ENCODE data around the gene DNAJC3.
"Not testable (repeated sequence)": the region's sequence is repeated elsewhere in the genome, so short reads cannot be mapped to it uniquely, and the experiment has no call there.

DNAJC3 gene

GRCh38 chr13:95754069-95754468 lies 77.1 kb downstream of the DNAJC3 start:
- Histone ChIP-seq H3K36me3 (ENCODE audit: control insufficient read depth, insufficient read depth, low read length) (no peaks in the 10 kb centered on the region), H3K9ac (ENCODE audit: low read depth, low read length) (no peak overlapping the region), H3K4me1 (ENCODE audit: control insufficient read depth, insufficient read depth, low read length) (no peaks in the 10 kb centered on the region), H3K27me3 (ENCODE audit: control insufficient read depth, insufficient read depth, low read length) (no peaks in the 10 kb centered on the region), H3K4me3 (ENCODE audit: low read depth, low read length) (no peak overlapping the region), H3K9me3 (ENCODE audit: control insufficient read depth, insufficient read depth, low read length) (no peaks in the 10 kb centered on the region)

- H3K9ac ChIP-seq (ENCODE audit: low read depth, low read length), result no peak overlapping the region
- H3K9me3 ChIP-seq (ENCODE audit: control insufficient read depth, insufficient read depth, low read length), result no peaks in the 10 kb centered on the region
- no peak overlapping the region for H3K4me3 ChIP-seq (ENCODE audit: low read depth, low read length)
- H3K4me1 ChIP-seq (ENCODE audit: control insufficient read depth, insufficient read depth, low read length), result no peaks in the 10 kb centered on the region
- H3K36me3 ChIP-seq (ENCODE audit: control insufficient read depth, insufficient read depth, low read length), result no peaks in the 10 kb centered on the region
- H3K27me3 ChIP-seq (ENCODE audit: control insufficient read depth, insufficient read depth, low read length), result no peaks in the 10 kb centered on the region
Observed at GRCh38 chr13:95756072-95756471, 79.1 kb downstream of the DNAJC3 start.

GRCh38 chr13:95762626-95763025 lies 85.7 kb downstream of the DNAJC3 start:
- not testable (repeated sequence) for H3K4me1 ChIP-seq (ENCODE audit: control insufficient read depth, insufficient read depth, low read length); H3K9ac ChIP-seq (ENCODE audit: low read depth, low read length); H3K4me3 ChIP-seq (ENCODE audit: low read depth, low read length); H3K27me3 ChIP-seq (ENCODE audit: control insufficient read depth, insufficient read depth, low read length); H3K36me3 ChIP-seq (ENCODE audit: control insufficient read depth, insufficient read depth, low read length); H3K9me3 ChIP-seq (ENCODE audit: control insufficient read depth, insufficient read depth, low read length)

- Histone ChIP-seq H3K36me3 (ENCODE audit: control insufficient read depth, insufficient read depth, low read length) (peaks cover 2% of the 10 kb centered on the region), H3K9ac (ENCODE audit: low read depth, low read length) (no peak overlapping the region), H3K27me3 (ENCODE audit: control insufficient read depth, insufficient read depth, low read length) (no peaks in the 10 kb centered on the region), H3K4me1 (ENCODE audit: control insufficient read depth, insufficient read depth, low read length) (no peaks in the 10 kb centered on the region), H3K4me3 (ENCODE audit: low read depth, low read length) (no peak overlapping the region), H3K9me3 (ENCODE audit: control insufficient read depth, insufficient read depth, low read length) (no peaks in the 10 kb centered on the region)
Observed at GRCh38 chr13:95763601-95764000, 86.7 kb downstream of the DNAJC3 start.

GRCh38 chr13:95771905-95772304 lies 95.0 kb downstream of the DNAJC3 start:
- H3K9ac ChIP-seq (ENCODE audit: low read depth, low read length), result no peak overlapping the region
- H3K36me3 ChIP-seq (ENCODE audit: control insufficient read depth, insufficient read depth, low read length), result no peaks in the 10 kb centered on the region
- H3K4me3 ChIP-seq (ENCODE audit: low read depth, low read length), result no peak overlapping the region
- no peaks in the 10 kb centered on the region for H3K27me3 ChIP-seq (ENCODE audit: control insufficient read depth, insufficient read depth, low read length)
- H3K9me3 ChIP-seq (ENCODE audit: control insufficient read depth, insufficient read depth, low read length), result no peaks in the 10 kb centered on the region
- no peaks in the 10 kb centered on the region for H3K4me1 ChIP-seq (ENCODE audit: control insufficient read depth, insufficient read depth, low read length)

- Histone ChIP-seq H3K36me3 (ENCODE audit: control insufficient read depth, insufficient read depth, low read length) (no peaks in the 10 kb centered on the region), H3K9me3 (ENCODE audit: control insufficient read depth, insufficient read depth, low read length) (no peaks in the 10 kb centered on the region), H3K27me3 (ENCODE audit: control insufficient read depth, insufficient read depth, low read length) (no peaks in the 10 kb centered on the region), H3K4me1 (ENCODE audit: control insufficient read depth, insufficient read depth, low read length) (no peaks in the 10 kb centered on the region), H3K9ac (ENCODE audit: low read depth, low read length) (no peak overlapping the region), H3K4me3 (ENCODE audit: low read depth, low read length) (no peak overlapping the region)
Observed at GRCh38 chr13:95779522-95779921, 102.6 kb downstream of the DNAJC3 start.

- H3K9me3 ChIP-seq (ENCODE audit: control insufficient read depth, insufficient read depth, low read length), result no peaks in the 10 kb centered on the region
- no peaks in the 10 kb centered on the region for H3K27me3 ChIP-seq (ENCODE audit: control insufficient read depth, insufficient read depth, low read length)
- H3K36me3 ChIP-seq (ENCODE audit: control insufficient read depth, insufficient read depth, low read length), result no peaks in the 10 kb centered on the region
- H3K4me3 ChIP-seq (ENCODE audit: low read depth, low read length), result no peak overlapping the region
- no peaks in the 10 kb centered on the region for H3K4me1 ChIP-seq (ENCODE audit: control insufficient read depth, insufficient read depth, low read length)
- no peak overlapping the region for H3K9ac ChIP-seq (ENCODE audit: low read depth, low read length)
Observed at GRCh38 chr13:95781016-95781415, 104.1 kb downstream of the DNAJC3 start.

GRCh38 chr13:95781940-95782339 lies 105.0 kb downstream of the DNAJC3 start:
- H3K36me3 ChIP-seq (ENCODE audit: control insufficient read depth, insufficient read depth, low read length); H3K9me3 ChIP-seq (ENCODE audit: control insufficient read depth, insufficient read depth, low read length); H3K27me3 ChIP-seq (ENCODE audit: control insufficient read depth, insufficient read depth, low read length); H3K4me3 ChIP-seq (ENCODE audit: low read depth, low read length); H3K4me1 ChIP-seq (ENCODE audit: control insufficient read depth, insufficient read depth, low read length); H3K9ac ChIP-seq (ENCODE audit: low read depth, low read length): not testable (repeated sequence)

GRCh38 chr13:95783747-95784146 lies 106.8 kb downstream of the DNAJC3 start:
- H3K4me1 ChIP-seq (ENCODE audit: control insufficient read depth, insufficient read depth, low read length), result no peaks in the 10 kb centered on the region
- no peaks in the 10 kb centered on the region for H3K36me3 ChIP-seq (ENCODE audit: control insufficient read depth, insufficient read depth, low read length)
- no peaks in the 10 kb centered on the region for H3K27me3 ChIP-seq (ENCODE audit: control insufficient read depth, insufficient read depth, low read length)

GRCh38 chr13:95784161-95784899 lies 107.4 kb downstream of the DNAJC3 start:
- H3K4me3 ChIP-seq (ENCODE audit: low read depth, low read length), result no peak overlapping the region
- no peak overlapping the region for H3K9ac ChIP-seq (ENCODE audit: low read depth, low read length)
- no peaks in the 10 kb centered on the region for H3K9me3 ChIP-seq (ENCODE audit: control insufficient read depth, insufficient read depth, low read length)
- H3K36me3 ChIP-seq (ENCODE audit: control insufficient read depth, insufficient read depth, low read length), result no peaks in the 10 kb centered on the region
- no peaks in the 10 kb centered on the region for H3K4me1 ChIP-seq (ENCODE audit: control insufficient read depth, insufficient read depth, low read length)
- no peaks in the 10 kb centered on the region for H3K27me3 ChIP-seq (ENCODE audit: control insufficient read depth, insufficient read depth, low read length)

More at GRCh38 chr13:95783747-95784146, 106.8 kb downstream of the DNAJC3 start:
- no peak overlapping the region for H3K4me3 ChIP-seq (ENCODE audit: low read depth, low read length)
- H3K9me3 ChIP-seq (ENCODE audit: control insufficient read depth, insufficient read depth, low read length), result no peaks in the 10 kb centered on the region
- H3K9ac ChIP-seq (ENCODE audit: low read depth, low read length), result no peak overlapping the region

- Histone ChIP-seq H3K4me3 (ENCODE audit: low read depth, low read length) (no peak overlapping the region), H3K9me3 (ENCODE audit: control insufficient read depth, insufficient read depth, low read length) (no peaks in the 10 kb centered on the region), H3K27me3 (ENCODE audit: control insufficient read depth, insufficient read depth, low read length) (no peaks in the 10 kb centered on the region), H3K9ac (ENCODE audit: low read depth, low read length) (no peak overlapping the region), H3K36me3 (ENCODE audit: control insufficient read depth, insufficient read depth, low read length) (no peaks in the 10 kb centered on the region), H3K4me1 (ENCODE audit: control insufficient read depth, insufficient read depth, low read length) (no peaks in the 10 kb centered on the region)
Observed at GRCh38 chr13:95784900-95785290, 108.0 kb downstream of the DNAJC3 start.

GRCh38 chr13:95787356-95788099 lies 110.6 kb downstream of the DNAJC3 start:
- Histone ChIP-seq H3K36me3 (ENCODE audit: control insufficient read depth, insufficient read depth, low read length) (peaks cover 2% of the 10 kb centered on the region), H3K4me1 (ENCODE audit: control insufficient read depth, insufficient read depth, low read length) (no peaks in the 10 kb centered on the region), H3K9ac (ENCODE audit: low read depth, low read length) (no peak overlapping the region)

More at GRCh38 chr13:95787356-95788099, 110.6 kb downstream of the DNAJC3 start:
- H3K27me3 ChIP-seq (ENCODE audit: control insufficient read depth, insufficient read depth, low read length), result no peaks in the 10 kb centered on the region
- H3K9me3 ChIP-seq (ENCODE audit: control insufficient read depth, insufficient read depth, low read length), result no peaks in the 10 kb centered on the region
- no peak overlapping the region for H3K4me3 ChIP-seq (ENCODE audit: low read depth, low read length)
